Superior temporal gyrus (tissue), 1 donor: ENCODE measurements around the gene ERCC2.

Experiments
- DNase-seq: peaks from one replicate; pipeline ENCODE4 v3.0.0-alpha.2; 2016; ENCODE audit errors: extremely low spot score

ERCC2 gene

GRCh38 chr19:45401815-45402214 lies 31.4 kb upstream of the ERCC2 start:
- no peak for DNase-seq

- no peak for DNase-seq
These were observed 29.8 kb upstream of the ERCC2 start for GRCh38 chr19:45400192-45400591.

GRCh38 chr19:45395821-45396617 lies 25.6 kb upstream of the ERCC2 start:
- DNase-seq, result no peak

GRCh38 chr19:45391871-45392665 lies 21.7 kb upstream of the ERCC2 start:
- DNase-seq, result no peak

GRCh38 chr19:45391346-45391745 lies 21.0 kb upstream of the ERCC2 start:
- no peak for DNase-seq

- DNase-seq, result no peak
These were observed 15.2 kb upstream of the ERCC2 start for GRCh38 chr19:45385392-45386221.

GRCh38 chr19:45382426-45382825 lies 12.1 kb upstream of the ERCC2 start:
- no peak for DNase-seq

GRCh38 chr19:45380107-45380506 lies 9.7 kb upstream of the ERCC2 start:
- no peak for DNase-seq

- no peak for DNase-seq
These were observed 5.8 kb upstream of the ERCC2 start for GRCh38 chr19:45376045-45376724.

- no peak for DNase-seq
These were observed 1.5 kb downstream of the ERCC2 start for GRCh38 chr19:45368737-45369340.

GRCh38 chr19:45368127-45368526 lies 2.2 kb downstream of the ERCC2 start:
- DNase-seq, result no peak

GRCh38 chr19:45364696-45365095 lies 5.7 kb downstream of the ERCC2 start:
- no peak for DNase-seq

- DNase-seq, result no peak
These were observed 6.4 kb downstream of the ERCC2 start for GRCh38 chr19:45363861-45364459.

- no peak for DNase-seq
These were observed 8.1 kb downstream of the ERCC2 start for GRCh38 chr19:45362291-45362690.

GRCh38 chr19:45361608-45362007 lies 8.8 kb downstream of the ERCC2 start:
- no peak for DNase-seq

GRCh38 chr19:45358213-45358792 lies 12.1 kb downstream of the ERCC2 start:
- DNase-seq, result no peak

GRCh38 chr19:45357445-45357783 lies 13.0 kb downstream of the ERCC2 start:
- DNase-seq, result no peak

- DNase-seq, result no peak
These were observed 13.5 kb downstream of the ERCC2 start for GRCh38 chr19:45356760-45357444.

GRCh38 chr19:45355910-45356309 lies 14.5 kb downstream of the ERCC2 start:
- DNase-seq, result no peak

- DNase-seq, result no peak
These were observed 15.0 kb downstream of the ERCC2 start for GRCh38 chr19:45355402-45355801.
